GM11168 (cell line): ENCODE data around the gene MBTPS1.

Experiments used
- in situ Hi-C: fragments of 300-500 bp; cut with MboI; formaldehyde crosslinking; loops from one replicate; pipeline ENCODE4 v1.12.0; 2022; ENCODE audit warnings: low sequenced_read_pairs; ENCODE audit not compliant: unreplicated experiment

Gene MBTPS1

DNA sequence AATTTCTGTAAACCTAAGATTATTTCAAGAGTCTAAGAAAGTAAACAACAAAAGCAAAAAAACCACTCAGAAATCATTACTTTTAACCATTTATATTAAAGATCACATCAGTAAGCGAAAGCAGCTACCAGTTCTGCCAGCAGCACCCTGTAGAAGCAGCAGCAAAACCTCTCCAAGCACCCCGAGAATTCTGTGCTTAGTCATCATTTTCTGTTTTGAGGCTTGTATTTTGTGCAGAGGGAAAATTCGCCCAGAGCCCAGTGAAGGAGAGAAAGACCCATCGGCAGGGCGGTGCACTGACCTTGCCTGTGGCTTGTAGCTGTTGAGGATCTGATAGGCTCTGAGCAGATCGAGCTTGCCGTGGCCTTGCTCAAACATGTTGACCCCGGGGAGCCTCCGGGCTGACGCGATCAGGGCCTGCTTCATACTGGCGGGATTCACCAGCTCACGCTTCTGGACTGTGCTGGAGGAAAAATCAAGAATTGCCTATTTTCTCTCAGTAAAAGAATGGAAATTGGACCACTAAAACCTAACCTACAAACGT, 35.2 kb downstream of the MBTPS1 start:
- in situ Hi-C loops, result no loop called here

DNA sequence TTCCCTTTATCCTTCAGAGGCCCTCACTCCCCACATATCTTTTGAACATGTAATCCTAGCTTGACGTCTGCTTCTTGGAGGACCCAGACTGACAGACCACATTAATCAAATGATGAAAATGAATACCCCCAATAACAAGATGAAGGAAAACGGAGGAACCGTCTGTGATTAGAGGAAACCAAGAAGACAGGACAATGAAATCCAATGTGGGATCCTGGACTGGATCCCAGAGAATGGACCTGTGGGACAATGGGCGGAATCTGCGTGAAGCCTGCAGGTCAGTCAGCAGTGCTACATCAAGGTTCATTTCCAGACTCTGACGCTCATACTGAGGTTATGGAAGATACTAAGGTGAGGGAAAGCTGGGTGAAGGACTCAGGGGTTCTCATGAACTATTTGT, 35.9 kb downstream of the MBTPS1 start:
- in situ Hi-C loops, result no loop called here

DNA sequence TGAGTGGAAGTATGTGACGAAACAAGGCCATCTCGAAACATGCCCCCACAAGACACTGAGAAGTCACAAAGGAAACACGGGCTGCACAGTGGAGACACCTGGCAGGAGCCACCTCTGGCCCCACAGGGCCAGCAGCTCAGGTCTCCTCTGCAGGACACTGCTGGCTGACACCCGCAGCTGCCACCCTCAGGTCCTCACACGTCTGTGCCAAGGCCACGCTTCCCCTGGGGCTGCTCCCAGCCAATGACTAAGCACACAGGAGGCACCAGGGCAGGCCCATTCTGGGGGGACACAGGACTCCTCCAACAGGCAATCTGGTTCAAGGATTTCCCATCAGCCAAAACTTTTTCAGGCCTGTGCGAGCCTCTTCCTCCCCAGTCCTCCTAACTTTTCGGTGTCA, 36.4 kb downstream of the MBTPS1 start:
- in situ Hi-C loops, result no loop called here

DNA sequence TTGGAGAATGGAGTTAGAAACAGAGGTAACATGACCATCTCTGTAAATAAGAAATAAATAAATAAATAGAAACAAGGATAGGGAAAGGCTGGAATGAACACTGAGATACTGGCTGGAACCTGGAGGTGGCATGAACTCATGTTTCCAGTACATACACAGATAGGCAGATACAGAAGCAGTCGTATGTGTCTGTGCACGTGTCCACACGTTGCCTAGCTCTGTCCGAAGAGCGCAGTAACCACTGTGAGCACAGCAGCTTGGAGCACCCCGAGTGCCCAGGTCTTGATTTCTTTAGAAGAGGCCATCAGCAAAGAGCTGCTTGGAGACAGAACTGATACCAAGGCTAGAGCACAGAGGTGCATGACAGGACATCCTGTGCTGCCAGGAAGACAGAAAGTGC, 37.1 kb downstream of the MBTPS1 start:
- in situ Hi-C loops, result no loop called here

DNA sequence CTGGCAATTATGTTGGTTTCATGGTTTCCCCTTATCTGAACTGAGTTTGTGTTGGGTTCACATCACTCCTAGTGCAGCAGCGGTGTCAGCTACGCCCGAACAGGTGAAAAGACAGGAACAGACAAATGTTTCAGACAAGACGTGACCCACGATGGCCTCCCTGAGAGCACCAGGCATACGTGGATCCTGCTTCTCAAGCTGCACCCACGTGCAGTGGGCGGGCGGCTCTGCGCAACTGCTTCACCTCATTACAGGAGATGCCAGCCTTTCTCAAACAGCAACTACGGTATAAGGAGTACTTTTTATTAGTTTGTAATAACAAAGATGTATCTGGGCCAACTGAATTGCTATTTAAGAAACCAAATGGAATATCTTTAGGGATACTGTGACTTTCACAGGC, 41.4 kb downstream of the MBTPS1 start:
- in situ Hi-C loops, result no loop called here

DNA sequence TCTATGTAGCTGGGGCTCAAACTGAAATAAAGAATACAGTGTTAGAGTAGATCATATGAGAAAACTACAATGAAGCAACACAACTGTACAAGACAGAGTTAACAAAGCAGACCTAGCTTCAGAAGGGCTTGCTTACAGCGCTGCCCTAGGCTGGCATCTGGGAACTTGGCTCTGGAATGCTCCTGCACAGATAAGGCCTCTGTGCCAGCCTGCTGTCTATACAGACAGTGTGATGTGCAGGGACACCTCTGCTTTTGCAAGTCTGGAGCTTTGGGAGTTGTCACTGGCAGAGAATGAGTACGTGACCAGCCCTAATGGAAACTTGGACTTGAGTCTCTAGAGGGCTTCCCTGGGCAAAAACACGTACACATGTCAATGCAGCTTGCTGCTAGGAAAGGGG, 42.0 kb downstream of the MBTPS1 start:
- in situ Hi-C loops, result loop anchor here (25.0 kb wide), 1 partner anchor 112 kb away; the partner anchor contains the start of genes NECAB2 and OSGIN1

DNA sequence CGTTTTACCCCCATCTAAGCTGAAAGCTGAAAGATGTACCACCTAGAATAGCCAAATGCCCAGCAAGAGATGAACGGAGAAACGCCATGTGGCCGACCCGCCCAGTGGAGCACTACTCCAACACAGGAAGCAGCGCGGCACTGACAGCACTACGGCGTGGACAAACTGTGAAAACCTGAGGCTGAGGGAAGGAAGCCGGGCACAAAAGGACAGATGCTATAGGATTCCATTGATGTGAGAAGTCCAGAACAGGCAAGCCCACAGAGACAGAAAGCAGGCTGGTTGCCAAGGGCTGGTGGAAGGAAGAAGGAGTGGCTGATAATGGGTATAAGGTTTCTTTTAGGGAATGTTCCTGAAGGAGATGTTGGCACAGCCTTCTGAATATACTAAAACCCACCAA, 44.7 kb downstream of the MBTPS1 start:
- in situ Hi-C loops, result loop anchor here (25.0 kb wide), 1 partner anchor 110 kb away; the partner anchor contains the start of genes NECAB2 and OSGIN1

DNA sequence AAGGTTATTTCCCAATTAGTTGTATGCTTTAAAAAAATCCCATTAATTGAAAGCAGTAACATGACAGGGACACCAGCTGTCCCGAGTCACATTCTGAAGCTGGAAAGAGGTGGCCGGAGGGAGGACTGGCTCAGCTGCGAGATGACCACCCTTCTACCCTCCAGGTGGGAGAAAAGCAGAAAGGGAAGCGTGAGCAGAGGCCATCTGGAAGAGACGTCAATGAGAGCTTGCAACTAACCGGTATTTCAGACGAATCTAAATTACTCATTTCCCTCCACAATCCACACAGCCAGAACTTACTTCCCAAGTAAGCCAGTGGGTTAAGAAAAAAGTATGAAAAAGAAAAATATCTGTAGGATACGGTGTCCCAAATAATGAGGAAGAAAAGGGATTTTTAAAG, 45.6 kb downstream of the MBTPS1 start:
- in situ Hi-C loops, result loop anchor here (25.0 kb wide), 1 partner anchor 109 kb away; the partner anchor contains the start of genes NECAB2 and OSGIN1

DNA sequence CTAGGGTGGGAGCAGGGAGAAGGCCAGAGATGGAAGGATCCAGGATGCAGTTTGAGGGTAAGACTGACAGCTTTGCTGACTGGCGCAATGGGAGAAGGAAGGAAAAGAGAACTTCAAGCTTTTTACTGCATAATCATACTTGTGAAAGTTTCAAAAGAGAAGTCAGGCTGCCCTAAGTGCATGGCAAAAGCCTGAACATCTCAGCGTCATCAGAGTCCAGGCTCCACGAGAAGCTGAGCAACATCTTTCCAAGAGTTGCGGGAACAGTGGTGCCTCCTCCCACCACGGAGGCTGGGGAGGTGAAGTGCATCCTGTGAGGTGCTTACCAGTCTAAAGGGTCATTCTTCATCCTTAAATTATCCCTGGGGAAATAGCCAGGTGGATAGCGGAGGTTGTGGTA, 47.2 kb downstream of the MBTPS1 start:
- in situ Hi-C loops, result loop anchor here (25.0 kb wide), 1 partner anchor 107 kb away; the partner anchor contains the start of genes NECAB2 and OSGIN1

DNA sequence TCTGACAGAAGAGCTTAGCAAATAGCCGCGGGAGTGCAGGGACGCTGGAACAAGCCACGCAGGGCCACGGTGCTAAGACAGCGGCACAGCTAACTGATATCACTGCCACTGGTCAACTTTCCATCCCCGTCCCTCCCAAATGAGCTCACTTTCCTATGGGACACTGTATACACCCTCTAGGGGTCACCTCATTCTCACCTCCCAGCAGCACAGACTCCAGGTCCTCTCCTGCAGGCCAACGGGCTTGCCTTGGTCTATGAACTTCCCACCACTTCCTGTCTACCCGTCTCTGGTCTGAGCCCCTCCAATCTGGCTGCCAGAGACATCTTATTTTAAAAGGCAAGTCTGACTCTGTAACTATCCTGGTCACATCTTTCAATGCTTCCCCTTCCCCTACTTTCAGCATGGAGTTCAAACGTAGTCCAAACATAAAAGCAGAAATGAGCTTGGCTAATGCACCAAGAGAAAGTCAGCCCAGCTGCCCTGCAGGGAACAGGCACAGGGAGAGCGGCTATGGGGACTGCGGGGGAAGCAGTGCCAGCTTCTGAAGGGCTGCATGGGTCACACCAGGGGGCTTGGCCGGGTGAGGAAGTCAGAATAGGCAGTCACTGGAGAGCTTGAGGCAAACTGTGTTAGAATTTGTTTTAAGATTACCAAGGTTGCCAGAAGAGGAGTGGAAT, 47.8 kb downstream of the MBTPS1 start:
- in situ Hi-C loops, result loop anchor here (25.0 kb wide), 1 partner anchor 107 kb away; the partner anchor contains the start of genes NECAB2 and OSGIN1

DNA sequence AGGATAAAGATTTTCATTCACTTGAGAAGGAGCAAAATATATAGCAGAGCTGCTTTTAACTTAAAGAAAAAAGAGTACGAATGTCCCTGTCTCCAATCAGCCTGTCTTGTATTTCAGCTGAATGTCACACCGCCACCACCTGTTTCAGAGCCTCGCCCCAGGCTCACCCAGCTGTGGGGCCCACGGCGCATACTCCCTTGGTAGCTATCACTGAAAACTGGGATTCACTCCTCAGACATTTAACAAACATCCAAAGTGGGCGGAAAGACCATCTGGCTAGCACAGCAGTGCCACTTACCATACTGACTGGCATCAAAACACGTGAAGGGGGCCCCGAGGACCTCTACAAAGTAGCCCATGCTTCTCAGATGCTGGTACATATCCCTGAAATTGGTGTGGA, 48.7 kb downstream of the MBTPS1 start:
- in situ Hi-C loops, result loop anchor here (25.0 kb wide), 1 partner anchor 106 kb away; the partner anchor contains the start of genes NECAB2 and OSGIN1

DNA sequence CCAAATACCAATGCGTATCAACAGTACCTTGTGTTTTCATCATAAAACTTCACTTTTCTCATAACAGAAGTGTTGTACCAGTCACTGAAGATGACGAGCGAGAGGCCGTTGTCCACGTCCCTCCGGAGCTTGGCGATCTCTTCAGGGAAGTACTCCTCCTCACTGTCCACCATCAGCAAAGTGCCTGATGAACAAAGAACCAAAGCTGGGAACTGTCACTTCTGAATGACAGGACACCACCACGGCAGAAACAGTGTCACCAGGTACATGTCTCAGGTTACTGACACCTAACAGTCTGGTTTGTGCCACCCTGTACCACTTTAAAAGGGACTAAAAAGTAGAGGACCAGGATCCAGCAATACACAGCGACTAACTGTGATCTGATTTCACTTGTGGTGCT, 49.1 kb downstream of the MBTPS1 start:
- in situ Hi-C loops, result loop anchor here (25.0 kb wide), 1 partner anchor 105 kb away; the partner anchor contains the start of genes NECAB2 and OSGIN1

DNA sequence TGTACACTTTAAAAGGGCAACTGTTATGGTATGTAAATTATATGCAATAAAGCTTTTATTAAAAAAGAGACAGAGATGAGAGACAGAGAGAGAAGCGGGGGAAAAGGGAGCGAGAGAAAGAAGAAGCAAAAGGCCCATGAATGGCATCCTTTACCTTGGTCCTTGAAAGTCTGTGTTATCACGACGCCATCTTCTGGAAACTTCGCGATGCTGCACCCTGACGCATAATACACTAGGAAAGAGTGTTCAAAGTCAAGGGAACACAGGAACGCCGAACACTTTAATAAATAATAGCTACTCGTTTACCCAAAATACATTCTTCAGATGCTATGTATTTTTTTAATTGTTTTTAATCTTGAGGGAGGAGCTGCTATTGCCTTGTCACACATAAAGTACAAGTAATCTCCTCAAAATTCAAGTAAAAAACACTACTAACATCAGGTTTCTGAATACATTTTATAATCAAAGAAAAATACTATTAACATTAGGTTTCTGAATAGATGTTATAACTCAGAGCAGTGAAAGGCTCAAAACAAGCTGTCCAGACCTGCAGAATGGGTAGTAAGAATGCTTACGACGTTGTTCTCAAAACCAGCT, 51.1 kb downstream of the MBTPS1 start:
- in situ Hi-C loops, result loop anchor here (25.0 kb wide), 1 partner anchor 103 kb away; the partner anchor contains the start of genes NECAB2 and OSGIN1

DNA sequence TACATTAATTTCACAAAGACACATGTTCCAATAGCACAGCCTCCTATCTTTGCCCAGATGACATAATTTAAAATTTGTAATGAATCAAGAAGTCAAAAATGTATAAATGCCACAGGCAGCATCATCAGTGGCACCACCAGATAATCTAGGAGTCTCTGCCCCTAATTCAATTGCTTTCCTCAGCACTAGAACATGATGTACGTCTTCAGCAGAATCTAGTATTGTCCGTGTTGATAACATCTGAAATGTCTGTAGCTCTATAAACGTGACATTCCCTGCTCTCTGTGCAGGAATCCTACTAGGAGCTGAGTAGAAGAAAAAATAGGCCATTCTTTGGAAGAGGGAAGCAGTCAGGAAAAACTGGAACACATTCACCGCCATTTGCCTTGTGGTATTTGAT, 52.8 kb downstream of the MBTPS1 start:
- in situ Hi-C loops, result loop anchor here (25.0 kb wide), 1 partner anchor 102 kb away; the partner anchor contains the start of genes NECAB2 and OSGIN1

DNA sequence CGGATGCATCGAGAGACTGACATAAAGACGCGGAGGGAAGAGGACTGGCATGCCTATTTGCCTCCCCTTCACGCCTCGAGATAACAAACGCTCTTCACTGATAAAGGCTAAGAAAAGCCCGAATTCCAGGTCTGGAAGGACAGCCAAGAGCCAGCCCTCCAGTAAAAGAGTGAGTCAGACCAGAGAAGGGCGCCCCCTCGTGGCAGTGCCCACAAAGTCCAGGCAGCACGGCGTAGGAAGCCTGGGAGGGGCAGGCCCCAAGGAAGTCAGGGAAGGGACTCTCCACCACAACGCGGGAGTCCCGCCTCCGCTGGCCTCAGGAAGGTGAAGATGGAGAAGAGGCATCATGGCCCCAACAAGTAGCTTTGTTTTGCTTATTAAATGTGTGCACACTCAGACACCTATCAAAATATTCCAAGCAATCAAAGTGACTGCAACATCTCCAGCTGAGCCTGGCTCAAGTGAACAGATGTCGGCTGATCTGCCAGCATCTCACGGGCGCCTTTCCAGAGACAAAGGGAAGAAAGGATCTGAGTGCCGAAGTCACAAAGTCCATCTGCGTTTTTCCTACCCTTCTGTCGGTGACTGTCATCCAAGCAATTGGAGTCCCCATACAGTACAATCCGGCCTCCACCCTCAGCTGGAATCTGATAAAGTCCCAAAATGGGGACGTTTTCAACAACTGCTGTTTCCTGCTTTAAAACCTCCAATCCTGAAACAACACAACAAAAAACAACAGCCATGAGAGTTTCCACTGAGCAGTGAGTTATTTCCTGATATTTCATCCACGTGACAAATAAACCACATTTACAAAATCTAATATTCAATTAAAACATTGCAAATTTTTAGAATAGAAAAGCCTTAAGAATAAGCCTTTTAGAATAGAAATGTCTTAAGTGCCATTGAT, 53.8 kb downstream of the MBTPS1 start:
- in situ Hi-C loops, result loop anchor here (25.0 kb wide), 1 partner anchor 101 kb away; the partner anchor contains the start of genes NECAB2 and OSGIN1

DNA sequence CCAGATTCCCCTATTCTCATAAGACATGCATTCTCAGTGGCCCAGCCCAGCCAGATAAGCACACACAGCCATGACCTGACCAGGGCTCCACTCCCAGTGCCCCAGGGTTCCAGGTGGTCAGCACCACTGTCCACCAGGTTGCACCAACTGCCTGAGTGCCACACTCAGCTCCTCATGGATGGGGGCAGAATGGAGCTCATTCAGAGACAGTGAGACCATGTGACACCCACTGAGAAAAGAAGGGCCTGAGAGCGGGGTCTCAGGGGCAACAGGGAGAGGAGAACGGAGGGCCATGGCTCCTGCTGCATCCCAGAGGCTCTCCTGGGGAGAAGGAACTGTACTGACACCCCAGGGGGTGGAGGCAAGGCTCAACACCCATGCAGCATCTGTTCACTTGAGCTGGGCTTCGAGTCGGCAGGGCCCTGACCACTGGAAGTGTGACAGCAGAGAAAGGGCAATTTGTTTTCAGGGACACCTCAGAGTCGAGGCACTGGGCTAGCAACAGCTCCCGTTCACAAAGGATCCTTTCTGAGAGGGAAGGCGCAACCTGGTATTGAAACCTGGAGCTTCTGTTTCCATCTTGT, 55.4 kb downstream of the MBTPS1 start:
- in situ Hi-C loops, result loop anchor here (25.0 kb wide), 1 partner anchor 99 kb away; the partner anchor contains the start of genes NECAB2 and OSGIN1

DNA sequence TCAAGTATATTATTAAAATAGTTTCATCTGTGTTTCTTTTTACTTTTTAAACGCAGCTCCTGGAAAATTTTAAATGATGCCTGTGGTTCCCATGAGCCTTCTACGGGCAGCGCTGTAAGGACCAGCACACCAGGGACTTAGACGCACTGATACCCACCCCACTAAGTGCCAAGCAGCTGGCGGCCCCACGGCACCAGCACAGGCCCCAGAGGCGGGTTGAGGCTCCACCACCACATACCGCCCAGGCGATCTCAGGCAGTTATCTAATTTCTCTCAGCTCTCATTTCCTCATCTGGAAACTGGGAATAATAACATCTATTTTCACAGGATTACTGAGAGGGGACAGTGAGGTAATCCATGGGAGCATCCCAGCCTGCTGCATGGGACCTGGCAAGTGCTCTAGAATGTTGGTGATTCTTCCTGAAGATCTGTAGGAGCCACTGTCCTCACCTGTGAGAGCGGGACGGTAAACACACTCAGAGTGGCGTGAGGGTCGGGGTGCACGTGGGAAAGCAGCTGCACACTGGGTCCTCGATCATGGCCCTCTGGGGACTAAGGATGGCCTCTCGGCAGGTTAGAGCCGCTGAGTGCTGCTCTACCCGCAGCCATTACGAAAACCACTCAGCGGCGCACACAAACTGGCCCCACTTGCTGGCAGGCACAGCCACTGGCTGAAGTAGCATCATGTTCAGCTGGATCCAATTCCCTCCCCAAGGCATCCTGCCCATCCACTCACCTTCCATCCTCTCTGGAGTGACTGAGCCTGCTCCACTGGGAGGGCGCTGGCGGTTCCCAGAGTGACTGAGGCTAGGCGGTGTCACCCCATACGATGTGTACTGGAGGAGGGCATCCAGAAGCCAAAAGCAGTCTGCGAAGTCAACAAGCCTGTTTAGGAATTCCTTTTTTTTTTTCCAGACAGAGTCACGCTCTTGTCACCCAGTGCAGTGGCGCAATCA, 56.5 kb downstream of the MBTPS1 start:
- in situ Hi-C loops, result loop anchor here (25.0 kb wide), 1 partner anchor 98 kb away; the partner anchor contains the start of genes NECAB2 and OSGIN1

DNA sequence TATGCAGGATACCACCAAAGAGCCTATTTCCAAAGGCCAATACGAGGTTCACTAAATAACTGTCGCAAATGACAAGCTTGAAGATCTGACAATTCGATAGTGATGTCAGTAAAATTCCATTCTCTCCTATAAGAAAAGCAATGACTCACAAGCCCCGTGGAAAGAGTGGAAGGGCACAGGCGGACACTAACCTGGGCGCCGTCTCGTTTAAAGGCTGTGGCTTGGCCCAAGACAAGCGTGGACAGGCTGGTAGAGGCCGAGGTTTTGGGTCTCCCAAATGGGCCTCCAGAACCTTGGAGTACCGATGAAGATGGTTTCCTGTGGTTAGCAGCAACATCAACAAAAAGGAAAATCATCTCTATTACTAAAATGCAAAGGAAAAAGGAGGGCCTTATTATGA, 57.6 kb downstream of the MBTPS1 start:
- in situ Hi-C loops, result loop anchor here (25.0 kb wide), 1 partner anchor 97 kb away; the partner anchor contains the start of genes NECAB2 and OSGIN1
